Ascending aorta (tissue), 2 donors: ENCODE data around the gene ZNF771. TPM values are rescaled to one million over a fixed set of nuclear protein-coding genes. Genes with fewer than 3 reads are reported as not detected.

Experiments used
- DNase-seq, 2 donors: peaks; one replicate each; pipeline ENCODE4 v3.0.0-alpha.2; 2019; ENCODE audit warnings: low spot score in 2 of 2
- H3K27ac ChIP-seq, 2 donors: fragments of 200-600 bp; sonication (generic); one replicate each; pipeline ENCODE4 v1.5.1; 2016 to 2017; ENCODE audit warnings: mild to moderate bottlenecking in 1 of 2
- H3K27me3 ChIP-seq: fragments of 200-600 bp; sonication (generic); one replicate; pipeline ENCODE4 v1.5.1; 2017
- H3K36me3 ChIP-seq, 2 donors: fragments of 200-600 bp; sonication (generic); one replicate each; pipeline ENCODE4 v1.5.1; 2016
- H3K4me1 ChIP-seq, 2 donors: fragments of 200-600 bp; sonication (generic); one replicate each; pipeline ENCODE4 v1.5.1; 2016 to 2017; ENCODE audit warnings: mild to moderate bottlenecking in 1 of 2
- H3K4me3 ChIP-seq, 2 donors: fragments of 200-600 bp; sonication (generic); one replicate each; pipeline ENCODE4 v1.5.1; 2016 to 2017; ENCODE audit warnings: mild to moderate bottlenecking in 1 of 2
- H3K9me3 ChIP-seq, 2 donors: fragments of 200-600 bp; sonication (generic); one replicate each; pipeline ENCODE4 v1.5.1; 2016
- intact Hi-C: fragments of 100-400 bp; cut with DNase I; formaldehyde crosslinking; loops from one replicate; pipeline ENCODE4 v1.15.1; 2023
- total RNA-seq: library from RNA; depleted of rRNA; stranded (reverse); fragments of >200 nt; gene quantifications from one replicate; pipeline ENCODE4 v1.1.0, GENCODE V29; 2016
- TF ChIP-seq, protein P1 (sequence below), 3 experiments: fragments of 200-600 bp in 2 of 3; fragments of 450-650 bp in 1 of 3; sonication (generic) in 2 of 3; IDR thresholded peaks; one replicate each; pipeline ENCODE4 v1.5.1; 2016 to 2019; ENCODE audit warnings: antibody characterized with exemption in 3 of 3, mild to moderate bottlenecking in 1 of 3, moderate library complexity in 1 of 3

Gene ZNF771
- total RNA-seq, 1 donor from 2014 or later: 49.6 TPM

- no peaks in the 10 kb centered on the region for H3K9me3 ChIP-seq
- DNase-seq: no peak
- H3K27me3 ChIP-seq: no peaks in the 10 kb centered on the region
- peak overlapping the region; percentile 58 to 69 for H3K27ac ChIP-seq
- intact Hi-C loops: no loop called here
- H3K4me1 ChIP-seq: peaks cover 13 to 26% of the 10 kb centered on the region in 2 donors
- peaks cover 14 to 21% of the 10 kb centered on the region in 2 donors for H3K36me3 ChIP-seq
- TF ChIP-seq, protein P1, sequence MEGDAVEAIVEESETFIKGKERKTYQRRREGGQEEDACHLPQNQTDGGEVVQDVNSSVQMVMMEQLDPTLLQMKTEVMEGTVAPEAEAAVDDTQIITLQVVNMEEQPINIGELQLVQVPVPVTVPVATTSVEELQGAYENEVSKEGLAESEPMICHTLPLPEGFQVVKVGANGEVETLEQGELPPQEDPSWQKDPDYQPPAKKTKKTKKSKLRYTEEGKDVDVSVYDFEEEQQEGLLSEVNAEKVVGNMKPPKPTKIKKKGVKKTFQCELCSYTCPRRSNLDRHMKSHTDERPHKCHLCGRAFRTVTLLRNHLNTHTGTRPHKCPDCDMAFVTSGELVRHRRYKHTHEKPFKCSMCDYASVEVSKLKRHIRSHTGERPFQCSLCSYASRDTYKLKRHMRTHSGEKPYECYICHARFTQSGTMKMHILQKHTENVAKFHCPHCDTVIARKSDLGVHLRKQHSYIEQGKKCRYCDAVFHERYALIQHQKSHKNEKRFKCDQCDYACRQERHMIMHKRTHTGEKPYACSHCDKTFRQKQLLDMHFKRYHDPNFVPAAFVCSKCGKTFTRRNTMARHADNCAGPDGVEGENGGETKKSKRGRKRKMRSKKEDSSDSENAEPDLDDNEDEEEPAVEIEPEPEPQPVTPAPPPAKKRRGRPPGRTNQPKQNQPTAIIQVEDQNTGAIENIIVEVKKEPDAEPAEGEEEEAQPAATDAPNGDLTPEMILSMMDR (IDR thresholded peaks at IDR 0.05): no peak
- H3K4me3 ChIP-seq: peak overlapping the region; percentile 78 to 82
Measured at GRCh38 chr16:30368792-30369090, 38.7 kb upstream of the ZNF771 start.

DNA sequence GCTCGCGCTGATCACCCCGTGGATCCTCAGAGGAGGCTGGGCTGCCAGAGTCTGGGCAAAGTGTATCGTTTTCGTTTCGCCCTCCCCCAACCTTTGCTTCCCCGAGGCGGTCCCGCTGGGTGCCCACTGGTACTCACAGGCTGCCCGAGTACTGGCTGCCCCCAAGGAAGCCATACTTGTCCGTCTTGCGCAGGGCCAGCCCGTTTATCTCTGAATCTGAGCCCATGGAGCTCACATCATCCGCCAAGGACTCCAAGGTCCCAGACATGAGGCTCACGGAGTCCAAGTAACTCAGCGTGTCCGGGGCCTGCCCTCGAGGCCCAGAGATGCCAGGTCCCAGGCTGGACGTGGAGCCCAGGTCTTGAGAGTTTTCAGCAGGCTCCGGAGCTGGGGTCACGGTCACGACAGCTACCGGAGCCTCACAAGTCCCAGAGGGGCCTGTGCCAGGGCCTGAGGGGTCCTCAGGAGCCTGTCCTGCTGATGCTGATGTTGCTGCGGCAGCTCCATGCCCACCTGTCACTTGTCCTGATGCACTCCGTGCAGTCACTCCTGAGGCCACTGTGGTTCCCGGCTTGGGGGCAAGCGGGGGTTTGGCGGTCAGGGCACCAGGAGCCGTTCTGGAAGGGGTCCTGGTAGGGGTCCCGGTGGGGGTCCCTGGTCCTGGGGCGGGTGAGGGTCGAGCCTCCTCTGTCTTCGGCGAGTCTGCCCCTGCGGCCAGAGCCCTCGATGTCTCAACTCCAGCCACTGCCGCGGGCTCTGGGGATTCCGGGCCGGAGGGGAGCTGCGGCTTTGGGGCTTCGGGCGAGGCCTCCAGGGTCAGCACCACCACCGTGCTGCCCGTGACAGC is 38.1 kb upstream of the ZNF771 start:
- intact Hi-C loops: no loop called here
- peaks cover 13 to 26% of the 10 kb centered on the region in 2 donors for H3K4me1 ChIP-seq
- H3K36me3 ChIP-seq: peaks cover 14 to 16% of the 10 kb centered on the region in 2 donors

DNA sequence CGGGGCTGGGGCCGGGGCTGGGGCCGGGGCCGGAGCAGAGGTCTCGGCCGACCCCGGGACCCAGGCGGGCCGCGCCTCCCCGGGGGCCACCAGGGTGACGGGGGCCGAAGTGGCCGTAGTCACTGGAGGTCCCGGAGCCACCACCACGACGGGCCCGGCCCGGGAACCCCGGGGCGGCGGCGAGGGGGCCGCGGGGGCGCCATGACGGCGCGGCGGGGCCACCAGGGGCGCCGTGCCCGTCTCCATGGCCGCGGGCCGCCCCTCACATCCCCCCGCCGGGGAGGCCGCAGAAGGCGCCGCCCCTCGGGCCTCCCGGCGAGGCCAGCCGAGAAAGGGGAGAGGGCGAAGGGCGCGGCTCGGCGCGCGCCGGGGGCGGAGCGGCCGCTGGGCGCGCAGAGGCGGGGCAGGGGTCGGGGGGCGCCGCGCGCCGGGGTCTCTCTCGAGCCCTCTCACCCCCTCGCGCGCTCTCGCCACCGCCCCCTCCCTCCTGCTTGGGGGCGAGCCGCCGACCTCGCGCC is 37.4 kb upstream of the ZNF771 start:
- TF ChIP-seq, protein P1 (IDR thresholded peaks at IDR 0.05): peak in 1 of 3 experiments; percentile 45
- Histone ChIP-seq H3K9me3 (no peaks in the 10 kb centered on the region), H3K4me1 (peaks cover 13 to 26% of the 10 kb centered on the region in 2 donors), H3K4me3 (peak overlapping the region; percentile 78 to 82), H3K36me3 (peaks cover 8 to 9% of the 10 kb centered on the region in 2 donors), H3K27me3 (no peaks in the 10 kb centered on the region), H3K27ac (peak overlapping the region; percentile 58 to 69)
- no peak for DNase-seq
- intact Hi-C loops: loop anchor here (1.0 to 10.0 kb wide), 9 partner anchors 8 to 555 kb away; partner anchors contain the start of genes ALDOA, CD2BP2, FBRS and PAGR1

More for the DNA sequence above, 38.1 kb upstream of the ZNF771 start:
- Histone ChIP-seq H3K4me3 (peak overlapping the region; percentile 78 to 82), H3K27me3 (no peaks in the 10 kb centered on the region), H3K27ac (peak overlapping the region; percentile 58 to 69), H3K9me3 (no peaks in the 10 kb centered on the region)
- DNase-seq: no peak
- TF ChIP-seq, protein P1 (IDR thresholded peaks at IDR 0.05): no peak

- intact Hi-C loops: loop anchor here (1.0 to 10.0 kb wide), 9 partner anchors 8 to 556 kb away; partner anchors contain the start of genes ALDOA, CD2BP2, FBRS and PAGR1
- peaks cover 2 to 3% of the 10 kb centered on the region in 2 donors for H3K36me3 ChIP-seq
- peak within 1 kb of the TSS; percentile 85 to 88 for H3K27ac ChIP-seq
- DNase-seq: peak; percentile 99 to 100
- peaks cover 13 to 26% of the 10 kb centered on the region in 2 donors for H3K4me1 ChIP-seq
- H3K4me3 ChIP-seq: peak within 1 kb of the TSS; percentile 78 to 82
- TF ChIP-seq, protein P1 (IDR thresholded peaks at IDR 0.05): no peak
- no peaks in the 10 kb centered on the region for H3K27me3 ChIP-seq
- no peaks in the 10 kb centered on the region for H3K9me3 ChIP-seq
Measured at GRCh38 chr16:30370456-30371247, 36.8 kb upstream of the ZNF771 start, which contains the start of gene TBC1D10B. TBC1D10B (minus strand) TSS chr16:30370494; CDS start chr16:30370183, 311 bp downstream.

DNA sequence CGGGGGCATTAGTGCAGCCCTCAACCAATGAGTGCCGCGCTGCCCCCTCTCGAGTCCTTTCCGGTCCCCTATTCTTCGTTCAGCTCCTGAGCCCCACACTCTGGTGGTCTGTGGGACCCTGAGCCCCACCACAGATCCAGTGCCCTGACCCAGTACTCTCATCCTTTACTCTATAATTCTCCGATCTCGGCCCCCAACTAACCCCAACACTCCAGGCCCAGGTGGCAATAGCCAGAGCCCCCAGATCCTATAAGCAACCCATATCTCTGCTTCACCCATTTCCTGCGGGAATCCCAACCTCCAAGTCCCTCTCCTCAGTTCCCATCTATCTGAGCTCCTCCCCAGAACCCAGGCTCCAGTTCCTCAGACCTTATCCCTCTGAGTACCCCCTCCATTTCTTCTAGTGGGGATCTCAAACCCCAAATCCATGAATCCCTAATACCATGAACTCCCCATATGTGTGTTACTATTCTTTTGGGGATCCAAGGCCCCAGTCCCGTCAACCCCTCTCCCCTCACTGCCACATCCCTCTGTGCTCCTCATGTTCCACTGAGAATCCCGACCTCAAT is 36.1 kb upstream of the ZNF771 start:
- intact Hi-C loops: loop anchor here (2.0 to 10.0 kb wide), 6 partner anchors 35 to 557 kb away; partner anchors contain the start of genes ALDOA, FBRS, PAGR1 and PRRT2
- Histone ChIP-seq H3K4me3 (peak overlapping the region; percentile 43 to 63), H3K27me3 (no peaks in the 10 kb centered on the region), H3K4me1 (peaks cover 13 to 23% of the 10 kb centered on the region in 2 donors), H3K27ac (peak overlapping the region; percentile 85 to 88), H3K36me3 (peaks cover 0 to 3% of the 10 kb centered on the region in 2 donors), H3K9me3 (no peaks in the 10 kb centered on the region)
- TF ChIP-seq, protein P1 (IDR thresholded peaks at IDR 0.05): no peak
- peak in 1 of 2 donors; percentile 63 for DNase-seq
